IPS-18a (cell line): ENCODE measurements around the gene FASN.

ENCODE experiments used
- H3K27ac ChIP-seq: one replicate; pipeline ENCODE4 v1.5.1; 2013; ENCODE audit warnings: low read length
- H3K27me3 ChIP-seq: one replicate; pipeline ENCODE4 v1.6.1; 2013; ENCODE audit warnings: mild to moderate bottlenecking, low read length; ENCODE audit not compliant: control insufficient read depth, insufficient read depth
- H3K36me3 ChIP-seq: one replicate; pipeline ENCODE4 v1.6.1; 2013; ENCODE audit warnings: low read depth, low read length; ENCODE audit not compliant: control insufficient read depth
- H3K4me1 ChIP-seq: one replicate; pipeline ENCODE4 v1.6.1; 2013; ENCODE audit warnings: low read depth, low read length; ENCODE audit not compliant: control insufficient read depth
- H3K4me3 ChIP-seq: one replicate; pipeline ENCODE4 v1.5.1; 2013; ENCODE audit warnings: low read length
- H3K9ac ChIP-seq: one replicate; pipeline ENCODE4 v1.6.1; 2013; ENCODE audit warnings: mild to moderate bottlenecking, low read length, moderate library complexity
- H3K9me3 ChIP-seq: one replicate; pipeline ENCODE4 v1.6.1; 2013; ENCODE audit warnings: low read depth, low read length; ENCODE audit not compliant: control insufficient read depth

Gene FASN

DNA sequence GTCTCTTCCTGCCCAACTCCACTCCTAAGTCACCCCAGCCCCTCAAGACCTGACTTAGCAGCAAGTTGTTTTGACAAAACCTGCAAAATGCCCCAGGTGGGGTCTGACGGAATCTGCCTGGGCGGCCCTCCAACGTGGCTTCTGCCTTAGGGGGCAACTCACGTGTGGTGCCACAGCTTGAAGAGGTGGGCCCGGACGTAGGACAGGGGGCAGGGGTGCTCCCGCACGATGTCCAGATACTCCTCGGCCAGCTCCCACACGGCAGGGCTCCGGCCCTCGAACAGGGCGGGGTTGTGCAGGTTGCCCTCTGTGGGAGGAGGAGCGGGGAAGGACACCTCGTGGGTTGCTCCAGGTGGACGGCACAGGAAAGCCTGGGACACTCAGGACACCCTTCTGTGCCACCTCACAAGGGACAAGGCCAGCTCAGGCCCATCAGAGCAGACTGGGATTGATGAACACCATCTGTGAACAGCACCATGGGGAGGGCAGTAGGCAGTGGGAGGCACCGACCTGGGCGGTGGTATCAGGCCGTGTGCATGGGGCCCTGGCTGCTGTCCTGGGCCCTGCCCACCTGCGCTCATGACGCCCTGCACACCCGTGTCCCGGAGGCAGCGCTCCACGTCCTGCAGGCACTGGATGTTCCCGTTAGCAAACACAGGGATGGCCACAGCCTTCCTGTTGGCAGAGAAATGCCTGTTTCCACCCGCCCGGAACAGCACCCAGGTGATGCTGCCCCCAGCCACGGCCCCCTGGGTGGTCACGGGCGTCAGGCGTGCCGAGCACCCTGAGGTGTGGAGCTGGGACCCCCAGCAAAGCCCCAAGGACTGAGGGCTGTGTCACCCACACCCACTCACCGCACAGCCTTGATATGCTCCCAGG, 36.8 kb downstream of the FASN start:
- Histone ChIP-seq H3K4me1 (no peaks in the 10 kb centered on the region), H3K27ac (no peak overlapping the region), H3K27me3 (no peaks in the 10 kb centered on the region), H3K4me3 (no peak overlapping the region), H3K9ac (no peak overlapping the region), H3K9me3 (no peaks in the 10 kb centered on the region), H3K36me3 (peaks cover 45% of the 10 kb centered on the region)

DNA sequence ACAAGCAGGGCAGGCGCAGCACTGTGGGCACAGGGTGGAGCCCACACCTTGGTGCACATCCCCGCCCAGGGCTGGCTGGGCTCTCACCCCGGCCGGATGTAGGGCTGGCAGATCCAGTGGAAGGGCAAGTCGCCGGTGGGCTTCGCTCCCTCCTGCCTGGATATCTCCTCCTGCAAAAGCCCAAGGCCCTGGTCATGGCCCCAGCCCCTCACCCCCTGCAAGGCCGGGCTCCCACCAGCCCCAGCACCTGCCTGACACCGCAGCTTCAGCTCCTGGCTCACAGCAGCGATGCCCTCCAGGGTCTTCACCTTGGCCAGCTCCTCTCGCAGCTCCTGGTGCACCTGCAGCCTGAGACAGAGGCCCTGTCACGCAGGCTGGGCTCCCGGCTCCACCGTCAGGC, 37.4 kb downstream of the FASN start:
- no peak overlapping the region for H3K9ac ChIP-seq
- H3K4me3 ChIP-seq = no peak overlapping the region
- H3K4me1 ChIP-seq = no peaks in the 10 kb centered on the region
- H3K9me3 ChIP-seq = no peaks in the 10 kb centered on the region
- no peak overlapping the region for H3K27ac ChIP-seq
- peaks cover 52% of the 10 kb centered on the region for H3K36me3 ChIP-seq
- no peaks in the 10 kb centered on the region for H3K27me3 ChIP-seq

DNA sequence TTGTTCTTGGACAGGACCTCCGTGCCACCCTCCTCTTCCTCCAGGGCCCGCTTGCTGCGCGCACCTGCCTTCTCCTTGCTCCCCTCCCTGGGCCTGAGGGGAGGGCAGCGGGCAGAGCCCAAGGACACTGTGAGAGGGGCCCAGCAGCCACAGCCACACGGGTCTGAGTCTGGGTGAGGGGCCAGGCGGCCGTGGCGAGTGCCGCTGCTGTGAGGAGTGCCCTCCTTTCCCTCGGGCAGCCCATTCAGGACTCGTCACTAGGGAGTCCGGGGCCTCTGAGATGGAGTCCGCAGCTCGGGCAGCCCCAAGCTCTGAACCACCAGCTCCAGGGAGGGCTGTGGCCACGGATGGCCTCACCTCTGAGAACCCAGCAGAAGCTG, 38.0 kb downstream of the FASN start:
- no peak overlapping the region for H3K4me3 ChIP-seq
- H3K9ac ChIP-seq = no peak overlapping the region
- no peaks in the 10 kb centered on the region for H3K9me3 ChIP-seq
- H3K27ac ChIP-seq = no peak overlapping the region
- no peaks in the 10 kb centered on the region for H3K27me3 ChIP-seq
- no peaks in the 10 kb centered on the region for H3K4me1 ChIP-seq
- H3K36me3 ChIP-seq = peaks cover 55% of the 10 kb centered on the region

DNA sequence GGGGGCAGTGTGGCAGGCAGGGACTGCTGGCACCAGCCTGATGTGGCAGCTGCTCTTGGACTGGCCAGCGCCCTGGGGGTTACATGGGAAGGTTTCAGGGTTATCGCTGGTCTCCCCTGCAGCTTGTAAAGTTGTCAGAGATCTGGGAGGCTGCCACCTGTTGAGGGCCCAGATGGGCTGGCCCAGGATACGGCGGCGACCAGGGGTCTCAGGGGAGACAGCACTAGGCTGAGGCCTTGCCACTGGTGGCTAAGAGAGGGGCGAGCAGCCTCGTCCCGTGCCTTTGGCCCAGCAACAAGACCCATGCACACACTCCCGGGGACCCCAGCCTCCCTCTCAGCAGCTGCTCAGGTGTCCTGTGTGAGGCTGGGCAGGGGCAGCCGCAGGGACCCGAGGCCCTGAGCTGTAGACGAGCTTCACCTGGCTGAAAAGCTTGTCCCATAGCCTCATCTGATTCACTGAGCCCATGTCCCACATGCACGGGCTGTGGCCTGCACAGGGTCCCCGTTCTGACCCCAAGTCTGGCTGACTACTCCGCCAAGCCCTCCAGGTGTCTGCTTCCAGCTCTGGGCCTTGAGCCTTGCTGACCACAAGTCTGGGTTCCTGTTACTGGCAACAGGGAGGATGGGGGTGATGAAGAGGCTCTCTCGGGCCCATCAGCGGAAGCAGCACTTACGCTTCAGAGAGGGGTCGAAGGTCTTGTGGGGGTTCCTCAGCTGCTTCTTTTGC, 38.6 kb downstream of the FASN start:
- H3K27me3 ChIP-seq = no peaks in the 10 kb centered on the region
- no peak overlapping the region for H3K9ac ChIP-seq
- no peak overlapping the region for H3K27ac ChIP-seq
- no peaks in the 10 kb centered on the region for H3K9me3 ChIP-seq
- no peaks in the 10 kb centered on the region for H3K4me1 ChIP-seq
- H3K36me3 ChIP-seq = peaks cover 61% of the 10 kb centered on the region
- H3K4me3 ChIP-seq = no peak overlapping the region

DNA sequence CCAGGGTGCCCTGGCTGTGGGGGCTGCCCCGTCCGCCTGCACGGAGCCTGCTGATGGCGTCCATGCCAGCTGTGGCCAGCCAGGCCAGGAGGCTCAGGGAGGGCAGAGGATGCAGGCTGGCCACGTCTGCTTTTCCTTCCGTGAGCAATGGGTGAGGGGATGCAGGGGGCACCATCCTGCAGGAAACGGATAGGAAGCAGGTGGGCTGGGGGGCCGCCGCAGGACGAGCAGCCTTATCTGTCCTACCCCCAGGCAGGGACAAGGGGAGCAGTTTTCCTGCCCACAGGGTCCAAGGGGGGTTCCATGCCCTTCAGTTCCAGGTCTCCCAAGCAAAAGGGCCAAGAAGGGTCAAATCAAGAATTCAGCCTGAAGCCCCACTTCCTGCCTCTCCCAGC, 39.2 kb downstream of the FASN start:
- Histone ChIP-seq H3K9me3 (no peaks in the 10 kb centered on the region), H3K27ac (no peak overlapping the region), H3K4me1 (no peaks in the 10 kb centered on the region), H3K27me3 (no peaks in the 10 kb centered on the region), H3K36me3 (peaks cover 61% of the 10 kb centered on the region), H3K4me3 (no peak overlapping the region), H3K9ac (no peak overlapping the region)

DNA sequence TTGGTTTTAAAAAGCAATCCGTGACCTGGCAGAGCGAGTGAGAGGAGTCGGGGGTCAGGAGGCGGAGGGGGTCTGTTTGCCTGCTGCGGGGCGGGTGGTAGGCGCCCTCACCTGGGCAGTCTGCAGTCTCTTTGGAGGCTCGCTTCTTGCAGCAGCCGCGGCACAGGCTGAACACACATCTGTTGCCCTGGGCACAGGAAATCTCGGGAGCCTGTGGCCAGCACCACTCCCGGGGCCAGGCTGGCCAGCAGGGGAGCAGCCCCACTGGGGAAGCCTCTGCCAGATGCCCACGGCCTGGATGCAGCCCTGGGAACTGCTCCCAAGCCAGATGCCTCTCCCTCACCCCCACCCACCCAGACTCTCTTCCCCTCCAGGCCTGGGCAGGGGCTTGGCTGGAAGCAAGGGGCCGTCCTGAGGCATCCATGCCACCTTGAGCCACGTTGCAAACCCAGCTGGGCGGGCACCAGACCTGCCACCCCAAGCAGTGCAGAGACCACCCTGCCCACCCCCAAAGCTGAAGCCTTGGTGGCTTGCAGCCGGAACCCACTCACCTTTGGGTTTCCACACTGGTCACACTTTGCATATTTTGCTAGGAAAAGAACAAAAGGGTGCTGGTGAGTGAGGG, 39.7 kb downstream of the FASN start:
- Histone ChIP-seq H3K27me3 (no peaks in the 10 kb centered on the region), H3K4me3 (no peak overlapping the region), H3K27ac (no peak overlapping the region), H3K36me3 (peaks cover 65% of the 10 kb centered on the region), H3K9me3 (no peaks in the 10 kb centered on the region), H3K9ac (no peak overlapping the region), H3K4me1 (no peaks in the 10 kb centered on the region)

DNA sequence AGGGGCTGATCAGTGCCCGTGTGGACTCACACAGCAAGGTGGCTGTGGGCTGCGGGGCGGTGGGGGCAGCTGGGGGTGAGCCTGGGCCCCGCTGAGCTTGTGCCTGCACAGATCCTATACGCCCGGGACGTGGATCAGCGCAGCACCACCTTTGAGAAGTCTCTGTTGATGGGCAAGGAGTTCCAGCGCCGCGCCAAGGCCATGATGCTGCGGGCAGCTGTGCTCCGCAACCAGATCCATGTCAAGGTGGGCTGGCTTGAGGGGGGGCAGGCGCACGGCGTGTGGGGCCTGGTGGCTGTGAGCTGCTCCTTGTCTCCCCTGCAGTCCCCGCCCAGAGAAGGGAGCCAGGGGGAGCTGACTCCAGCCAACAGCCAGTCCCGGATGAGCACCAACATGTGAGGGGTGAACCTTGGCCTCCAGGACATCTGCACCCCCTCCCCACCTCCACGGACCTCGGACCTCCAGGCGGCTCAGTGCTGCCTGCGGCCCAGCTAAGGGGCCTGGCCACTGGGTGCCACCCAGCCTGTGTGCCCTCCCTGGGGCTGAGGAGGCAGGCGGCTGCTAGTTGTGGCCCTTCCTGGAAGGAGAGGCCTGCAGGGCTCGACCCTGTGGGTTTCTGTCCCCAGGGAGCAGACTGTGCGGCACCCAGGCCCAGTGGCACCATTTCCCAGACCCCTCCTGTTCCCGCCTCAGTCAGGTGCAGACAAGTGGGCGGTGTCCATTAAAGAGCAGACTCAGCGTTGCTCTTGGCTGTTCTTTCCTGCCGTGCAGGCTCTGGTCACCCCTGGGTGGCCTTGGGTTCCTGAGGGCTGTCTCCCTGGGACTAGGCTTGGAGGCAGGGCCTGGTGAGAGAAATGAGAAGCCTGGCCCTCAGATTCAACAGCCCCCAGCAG, 41.1 kb downstream of the FASN start:
- H3K9ac ChIP-seq = no peak overlapping the region

DNA sequence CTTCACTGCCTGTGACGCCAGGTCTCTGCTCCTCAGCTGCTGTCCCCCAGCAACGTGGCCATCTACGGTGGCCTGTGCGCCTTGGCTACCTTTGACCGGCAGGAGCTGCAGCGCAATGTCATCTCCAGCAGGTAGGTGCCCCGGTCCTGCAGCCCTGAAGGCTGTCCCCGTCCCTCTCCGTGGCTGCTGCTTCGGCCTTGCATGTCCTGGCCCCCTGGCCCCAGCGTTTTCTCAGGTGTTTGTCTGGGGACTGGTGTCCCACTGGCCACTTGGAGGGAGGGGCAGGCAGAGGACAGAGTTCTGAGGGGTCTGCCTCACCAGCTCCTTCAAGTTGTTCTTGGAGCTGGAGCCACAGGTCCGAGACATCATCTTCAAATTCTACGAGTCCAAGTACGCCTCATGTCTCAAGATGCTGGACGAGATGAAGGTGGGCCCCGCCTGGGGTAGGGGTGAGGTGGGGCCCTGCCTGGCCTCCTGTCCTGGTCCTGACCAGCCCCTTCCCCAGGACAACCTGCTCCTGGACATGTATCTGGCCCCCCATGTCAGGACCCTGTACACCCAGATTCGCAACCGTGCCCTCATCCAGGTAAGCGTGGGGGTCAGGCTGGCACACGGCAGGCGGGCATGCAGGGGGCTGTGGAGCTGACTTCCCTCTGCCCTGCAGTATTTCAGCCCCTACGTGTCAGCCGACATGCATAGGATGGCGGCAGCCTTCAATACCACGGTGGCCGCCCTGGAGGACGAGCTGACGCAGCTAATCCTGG, 41.9 kb downstream of the FASN start:
- no peak overlapping the region for H3K9ac ChIP-seq
- peaks cover 57% of the 10 kb centered on the region for H3K36me3 ChIP-seq
- no peaks in the 10 kb centered on the region for H3K27me3 ChIP-seq
- no peaks in the 10 kb centered on the region for H3K9me3 ChIP-seq
- H3K4me1 ChIP-seq = no peaks in the 10 kb centered on the region
- no peak overlapping the region for H3K27ac ChIP-seq
- H3K4me3 ChIP-seq = no peak overlapping the region

More for the DNA sequence above, 41.1 kb downstream of the FASN start:
- H3K27ac ChIP-seq = no peak overlapping the region
- H3K4me1 ChIP-seq = no peaks in the 10 kb centered on the region
- H3K4me3 ChIP-seq = no peak overlapping the region
- H3K9me3 ChIP-seq = no peaks in the 10 kb centered on the region
- peaks cover 63% of the 10 kb centered on the region for H3K36me3 ChIP-seq
- H3K27me3 ChIP-seq = no peaks in the 10 kb centered on the region

DNA sequence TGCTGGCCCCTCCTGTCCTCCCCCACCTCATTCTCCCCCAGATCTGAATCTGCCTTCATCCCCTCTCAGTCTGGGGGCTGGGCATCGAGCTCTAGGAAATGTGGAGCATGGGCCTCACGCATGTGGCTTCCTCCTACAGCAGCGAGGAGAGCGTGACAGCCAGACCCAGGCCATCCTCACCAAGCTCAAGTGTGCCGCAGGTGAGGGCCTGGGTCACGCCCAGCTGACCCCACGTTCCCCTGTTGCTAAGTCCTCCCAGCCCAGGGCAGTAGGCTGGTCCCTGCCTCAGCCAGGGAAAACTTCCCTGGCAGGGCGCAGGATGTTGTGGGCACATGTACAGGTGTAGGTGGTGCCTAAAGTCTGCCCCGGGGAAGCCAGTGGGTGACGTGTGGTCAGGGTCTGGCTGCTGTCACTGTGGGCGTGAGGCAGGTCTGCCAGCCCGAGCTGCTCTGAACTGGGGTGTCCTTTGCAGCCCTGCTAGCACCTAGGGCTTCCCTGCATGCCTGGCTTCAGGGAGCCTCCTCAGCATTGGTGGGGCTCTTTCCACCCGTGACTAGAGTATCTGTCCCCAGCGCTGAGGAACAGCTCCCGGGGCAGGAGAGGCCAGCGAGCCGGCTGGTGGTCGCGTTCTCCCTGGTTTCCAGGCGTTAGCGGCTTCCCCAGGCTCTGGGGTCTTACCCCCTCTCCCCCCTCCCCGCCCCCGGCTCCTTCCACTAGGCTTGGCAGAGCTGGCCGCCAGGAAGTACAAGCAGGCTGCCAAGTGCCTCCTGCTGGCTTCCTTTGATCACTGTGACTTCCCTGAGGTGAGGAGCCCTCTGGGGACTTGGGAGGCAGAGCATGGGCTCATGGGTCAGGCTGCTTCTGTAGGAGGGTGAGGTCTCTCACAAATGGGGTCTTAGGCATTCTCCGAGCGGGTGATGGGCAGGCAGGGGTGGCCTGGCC, 42.7 kb downstream of the FASN start:
- Histone ChIP-seq H3K36me3 (peaks cover 49% of the 10 kb centered on the region), H3K27me3 (no peaks in the 10 kb centered on the region), H3K4me3 (no peak overlapping the region), H3K9me3 (no peaks in the 10 kb centered on the region), H3K27ac (no peak overlapping the region), H3K9ac (no peak overlapping the region), H3K4me1 (no peaks in the 10 kb centered on the region)
